ENCODE results near the gene PAXX.
"Not testable (repeated sequence)": the region's sequence is repeated elsewhere in the genome, so short reads cannot be mapped to it uniquely, and the experiment has no call there.

The PAXX gene

DNA sequence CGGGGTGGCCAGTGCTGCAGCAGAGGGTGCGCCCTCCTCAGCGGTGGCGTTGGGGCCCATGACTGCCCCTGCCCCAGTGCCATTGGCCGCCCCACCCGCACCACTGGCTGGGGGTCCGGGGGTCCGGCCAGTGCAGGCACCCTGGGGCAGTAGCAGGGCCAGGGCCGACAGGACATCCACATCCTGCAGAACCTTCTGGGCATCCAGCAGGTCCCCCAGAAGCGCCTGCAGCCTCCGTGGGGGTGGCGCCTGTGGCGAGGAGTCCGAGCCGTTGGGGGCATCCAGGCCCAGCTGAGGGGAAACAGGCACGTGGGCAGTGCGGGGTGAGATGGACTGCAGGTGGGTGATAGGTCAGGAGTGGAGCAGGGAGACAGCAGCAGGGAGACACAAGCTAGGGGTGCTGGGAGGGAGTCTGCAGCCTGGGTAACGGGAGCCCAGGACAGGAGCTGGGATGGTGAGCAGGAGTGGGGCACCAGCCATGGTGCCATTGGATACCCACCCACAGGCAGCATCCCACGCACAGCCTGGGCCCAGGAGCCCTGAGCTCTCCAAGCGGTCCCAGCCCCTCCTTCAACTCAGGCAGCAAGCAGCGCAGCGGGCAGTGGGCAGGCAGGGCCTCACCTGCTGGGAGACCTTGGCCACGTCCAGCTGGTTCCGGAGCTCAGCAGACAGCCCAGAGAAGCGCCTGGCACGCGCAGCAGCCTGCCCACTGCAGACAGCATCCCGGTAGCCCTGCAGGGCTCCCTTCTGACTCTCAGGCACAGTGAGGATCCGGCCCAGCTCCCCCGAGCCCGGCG lies 28.7 kb downstream of the PAXX start:
- no peak for DNase-seq

DNA sequence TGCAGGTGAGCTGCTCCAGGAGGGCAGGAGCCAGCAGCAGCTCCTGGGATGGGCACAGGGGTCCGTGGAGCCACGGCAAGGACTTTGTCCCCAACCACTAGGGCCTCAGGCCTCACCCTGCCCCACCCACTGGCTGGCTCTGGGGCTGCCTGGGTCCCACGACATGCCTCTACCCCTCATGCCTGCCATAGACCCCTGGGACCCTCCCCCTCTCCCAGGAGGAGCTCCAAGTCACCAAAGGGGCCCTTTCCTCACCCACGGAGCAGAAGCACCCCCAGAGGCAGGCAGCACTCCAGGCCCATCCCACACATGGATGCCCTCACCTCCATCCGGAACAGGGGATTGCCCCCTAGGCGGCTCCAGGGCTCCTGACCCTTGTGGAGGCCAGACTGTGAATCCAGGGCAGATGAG lies 29.4 kb downstream of the PAXX start:
- DNase-seq, result no peak

DNA sequence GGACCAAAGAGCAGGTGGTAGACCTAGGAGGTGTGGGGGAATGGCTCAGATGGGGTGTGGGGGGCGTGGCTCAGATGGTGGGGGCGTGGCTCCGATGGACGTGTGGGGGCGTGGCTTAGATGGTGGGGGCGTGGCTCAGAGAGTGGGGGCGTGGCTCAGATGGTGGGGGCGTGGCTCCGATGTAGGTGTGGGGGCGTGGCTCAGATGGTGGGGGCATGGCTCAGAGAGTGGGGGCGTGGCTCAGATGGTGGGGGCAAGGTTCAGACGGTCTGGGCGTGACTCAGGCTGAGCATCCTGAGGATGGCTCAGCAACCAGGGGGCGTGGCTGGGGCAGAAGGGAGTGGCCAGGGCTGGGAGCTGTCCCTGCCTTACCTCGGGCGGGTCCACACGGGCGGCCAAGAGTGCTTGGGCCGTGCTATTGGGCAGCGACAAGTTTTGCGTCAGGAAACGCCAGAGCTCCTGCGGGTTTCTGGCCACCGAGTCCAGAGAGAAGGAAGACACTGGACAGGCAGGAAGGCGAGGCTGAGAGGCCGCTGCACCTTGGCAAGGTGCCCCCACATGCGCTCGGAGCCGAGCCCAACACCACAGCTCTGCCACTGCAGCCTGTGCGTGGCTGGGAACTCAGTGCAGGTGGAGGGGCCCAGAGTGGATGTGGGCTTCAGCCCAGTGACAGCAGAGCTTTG lies 29.9 kb downstream of the PAXX start:
- no peak for DNase-seq

DNA sequence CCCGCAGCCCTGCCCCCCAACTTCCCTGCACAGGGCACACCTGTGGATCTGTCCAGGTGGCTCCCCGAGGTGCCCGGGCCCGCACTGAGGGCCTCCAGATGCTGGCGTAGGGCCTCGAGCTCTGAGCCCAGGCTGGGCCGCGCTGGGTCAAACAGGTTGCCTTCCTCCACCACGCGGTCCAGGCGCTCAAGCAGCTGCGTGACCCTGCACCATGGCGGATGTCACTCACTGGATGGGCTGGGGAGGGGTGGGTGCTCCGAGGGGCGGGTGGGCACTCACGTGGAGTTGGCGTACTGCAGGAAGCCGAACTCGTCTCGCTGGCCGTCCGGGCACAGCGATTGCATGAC lies 30.4 kb downstream of the PAXX start:
- DNase-seq, result no peak

DNA sequence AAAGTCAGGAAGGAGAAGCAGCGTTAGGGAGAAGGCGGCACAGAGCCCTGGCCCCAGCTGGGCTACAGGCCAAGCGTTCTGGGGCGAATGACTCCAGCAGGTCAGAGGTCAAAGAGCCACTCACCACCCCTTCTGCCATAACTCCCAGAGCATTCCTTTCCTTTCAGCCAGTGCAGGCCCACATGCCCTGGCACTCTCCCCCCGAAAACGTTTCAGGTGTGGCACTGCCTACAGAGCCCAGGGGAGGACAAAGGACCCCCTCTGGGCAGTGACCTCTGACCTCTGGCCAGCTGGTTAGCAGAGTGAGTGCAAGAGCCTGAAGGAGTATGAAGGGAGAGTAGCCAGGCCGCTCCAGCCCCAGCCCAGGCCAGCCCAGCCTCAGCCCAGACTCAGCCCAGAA lies 30.9 kb downstream of the PAXX start:
- no peak for DNase-seq

DNA sequence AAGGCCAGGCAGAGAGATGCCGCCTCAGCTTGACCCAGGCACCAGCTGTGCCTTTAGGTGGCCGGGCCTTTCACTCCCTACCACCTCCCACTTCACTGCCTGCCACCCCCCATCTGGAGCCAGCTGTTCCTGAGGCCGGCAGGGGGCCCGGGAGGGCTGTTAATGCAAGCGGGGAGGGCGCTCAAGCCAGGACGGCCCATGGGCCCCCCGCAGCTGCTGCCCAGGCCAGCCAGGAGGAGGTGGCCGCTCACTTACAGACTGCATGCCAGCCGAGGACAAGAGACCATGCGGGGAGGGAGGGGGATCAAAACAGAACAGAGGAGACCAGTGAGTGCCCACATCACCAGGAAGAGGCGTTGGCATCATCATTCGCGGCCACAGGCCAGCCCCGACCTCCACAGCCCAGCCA lies 31.4 kb downstream of the PAXX start:
- DNase-seq, result no peak

DNA sequence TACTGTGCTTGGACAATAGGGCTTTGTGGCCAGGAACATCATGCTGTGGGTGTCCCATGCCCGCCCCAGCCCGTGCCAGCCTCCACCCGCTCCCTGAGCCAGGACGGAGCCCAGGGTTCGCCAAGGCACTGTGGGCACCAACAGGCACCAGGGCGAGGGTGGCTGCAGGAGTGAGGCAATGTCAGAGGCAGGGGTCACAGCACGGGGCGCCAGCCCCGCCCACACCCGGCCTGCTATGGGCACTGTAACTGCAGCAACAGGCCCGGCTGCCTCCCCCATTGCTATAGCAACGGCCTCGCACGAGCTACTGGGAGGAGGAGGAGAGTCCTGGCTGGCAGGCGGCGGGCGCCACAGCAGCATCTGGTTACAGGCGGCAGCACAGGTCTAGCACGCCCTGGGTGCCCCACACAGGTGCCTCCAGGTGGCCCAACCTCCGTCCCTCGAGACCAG lies 33.3 kb downstream of the PAXX start:
- DNase-seq, result no peak

DNA sequence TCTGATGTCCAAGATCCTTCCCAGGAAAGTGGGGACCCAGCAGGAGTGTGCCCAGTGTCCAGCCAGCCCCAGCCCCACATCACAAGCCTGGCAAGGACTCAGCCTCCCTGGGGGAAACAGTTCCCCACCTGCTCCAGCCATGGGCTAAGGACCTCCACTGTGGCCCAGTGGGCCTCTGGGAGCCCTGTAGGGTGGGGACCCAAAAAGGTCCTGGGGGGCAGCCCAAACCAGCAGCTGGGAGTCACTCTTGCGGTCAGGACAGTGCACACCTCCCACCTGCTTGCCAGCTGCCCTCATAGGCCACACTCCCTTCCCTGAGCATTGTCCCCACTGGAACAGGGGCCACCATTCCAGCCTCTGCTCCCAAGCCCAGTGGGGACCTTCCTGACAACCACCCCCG lies 34.2 kb downstream of the PAXX start:
- no peak for DNase-seq

DNA sequence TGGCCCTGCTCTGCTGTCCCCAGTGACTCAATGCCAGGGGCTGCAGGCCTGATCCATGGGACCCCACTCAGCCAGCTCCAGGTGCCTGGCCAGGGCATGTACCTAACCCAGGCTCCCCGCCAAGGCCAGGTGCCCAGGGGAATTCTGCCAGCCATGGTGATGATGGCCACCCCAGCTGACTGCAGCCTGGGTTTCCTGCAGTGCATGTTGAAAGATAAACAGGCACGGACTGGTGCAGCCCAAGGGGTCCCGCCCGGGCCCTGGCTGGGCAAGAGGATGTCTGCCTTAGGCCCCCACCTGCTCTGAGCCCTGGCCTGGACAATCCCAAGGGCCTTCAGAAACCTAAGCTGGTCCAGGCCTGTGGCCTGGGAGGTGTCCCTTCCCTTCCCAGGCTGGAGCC lies 34.6 kb downstream of the PAXX start:
- no peak for DNase-seq

DNA sequence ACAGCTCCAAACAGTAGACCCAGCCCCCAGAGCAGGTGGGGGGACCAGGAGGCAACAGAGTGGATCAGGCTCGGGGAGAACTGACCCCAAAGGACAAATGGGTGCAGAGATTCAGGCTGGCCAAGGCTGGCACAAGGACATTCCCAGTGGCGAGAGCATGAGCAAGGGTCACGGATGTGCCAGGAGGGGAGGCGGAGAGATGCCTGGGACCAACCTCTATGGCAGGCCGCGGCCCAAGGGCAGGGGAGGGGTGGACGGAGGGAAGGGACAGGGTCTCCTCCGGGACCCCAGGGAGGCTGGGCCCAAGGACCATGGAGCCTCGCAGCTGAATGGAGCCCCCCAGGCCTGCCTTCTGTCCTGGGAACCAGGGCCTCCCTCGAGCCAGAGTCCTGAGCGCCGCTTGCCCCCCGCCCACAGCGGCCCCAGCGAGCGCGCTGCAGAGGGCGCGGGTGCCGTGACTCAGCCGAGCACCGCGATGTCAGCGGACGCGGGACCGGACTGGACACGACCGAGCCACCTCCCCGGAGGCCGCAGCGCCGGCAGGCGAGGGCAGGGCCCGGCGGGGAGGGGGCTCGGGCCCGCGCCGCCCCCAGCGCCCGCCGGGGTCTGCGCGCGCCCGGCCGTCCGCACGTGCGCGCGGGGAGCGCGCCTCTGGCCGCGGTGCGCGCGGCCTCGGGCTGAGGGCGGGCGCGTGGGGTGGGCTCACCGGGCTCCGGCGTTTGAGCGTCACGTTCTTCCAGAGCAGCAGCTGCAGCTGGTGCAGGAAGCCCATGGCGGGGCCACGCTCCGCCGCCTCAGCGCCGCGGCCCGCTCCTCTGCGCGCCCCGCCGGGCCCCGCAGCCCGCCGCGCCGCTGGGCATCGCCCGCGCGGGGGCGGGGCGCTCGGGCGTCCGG lies 35.4 kb downstream of the PAXX start, which contains the start of gene ABCA2:
Gene ABCA2 (minus strand): TSS at position 869 of the 894 bp plus-strand sequence. CDS start 97 bp downstream, at position 772.
- DNase-seq, result no peak

DNA sequence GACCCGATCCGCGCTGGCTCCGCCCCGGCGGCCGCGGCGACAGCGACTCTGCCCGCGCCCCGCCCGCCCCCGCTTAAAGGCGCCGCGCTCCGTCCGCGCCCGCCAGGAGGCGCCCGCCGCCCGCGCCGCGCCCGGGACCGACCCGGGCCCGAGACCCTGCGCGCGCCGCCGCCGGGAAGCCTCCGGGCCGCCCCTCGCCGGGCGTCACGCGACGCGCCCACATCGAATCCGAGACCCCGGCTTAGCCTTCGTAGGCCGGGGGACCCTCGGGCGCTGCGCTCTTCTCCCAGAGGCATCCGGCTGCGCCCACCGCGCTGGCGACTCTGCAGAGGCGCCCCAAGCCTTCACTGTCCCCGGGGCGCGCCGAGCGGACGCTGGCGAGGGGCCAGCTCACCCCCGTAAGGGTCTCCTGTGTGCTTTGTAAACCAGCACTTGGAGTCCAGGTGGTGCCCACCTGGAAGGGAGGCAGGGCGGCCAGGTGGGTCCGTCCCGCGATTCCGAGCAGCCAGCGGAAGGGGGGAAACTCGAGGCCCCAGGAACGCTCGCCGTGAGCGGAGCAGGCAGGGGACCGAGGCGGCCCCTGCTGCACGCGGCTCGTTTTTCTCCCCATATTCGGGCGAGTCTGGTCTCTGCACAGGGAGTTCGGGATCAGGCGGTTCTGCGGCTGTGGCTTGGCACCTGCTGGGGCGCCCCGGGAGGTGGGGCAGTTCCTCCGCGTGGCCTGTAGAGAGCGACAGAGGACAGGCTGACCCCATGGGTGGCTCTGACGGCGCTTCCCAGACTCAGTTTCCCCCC lies 36.2 kb downstream of the PAXX start:
- DNase-seq, result no peak

DNA sequence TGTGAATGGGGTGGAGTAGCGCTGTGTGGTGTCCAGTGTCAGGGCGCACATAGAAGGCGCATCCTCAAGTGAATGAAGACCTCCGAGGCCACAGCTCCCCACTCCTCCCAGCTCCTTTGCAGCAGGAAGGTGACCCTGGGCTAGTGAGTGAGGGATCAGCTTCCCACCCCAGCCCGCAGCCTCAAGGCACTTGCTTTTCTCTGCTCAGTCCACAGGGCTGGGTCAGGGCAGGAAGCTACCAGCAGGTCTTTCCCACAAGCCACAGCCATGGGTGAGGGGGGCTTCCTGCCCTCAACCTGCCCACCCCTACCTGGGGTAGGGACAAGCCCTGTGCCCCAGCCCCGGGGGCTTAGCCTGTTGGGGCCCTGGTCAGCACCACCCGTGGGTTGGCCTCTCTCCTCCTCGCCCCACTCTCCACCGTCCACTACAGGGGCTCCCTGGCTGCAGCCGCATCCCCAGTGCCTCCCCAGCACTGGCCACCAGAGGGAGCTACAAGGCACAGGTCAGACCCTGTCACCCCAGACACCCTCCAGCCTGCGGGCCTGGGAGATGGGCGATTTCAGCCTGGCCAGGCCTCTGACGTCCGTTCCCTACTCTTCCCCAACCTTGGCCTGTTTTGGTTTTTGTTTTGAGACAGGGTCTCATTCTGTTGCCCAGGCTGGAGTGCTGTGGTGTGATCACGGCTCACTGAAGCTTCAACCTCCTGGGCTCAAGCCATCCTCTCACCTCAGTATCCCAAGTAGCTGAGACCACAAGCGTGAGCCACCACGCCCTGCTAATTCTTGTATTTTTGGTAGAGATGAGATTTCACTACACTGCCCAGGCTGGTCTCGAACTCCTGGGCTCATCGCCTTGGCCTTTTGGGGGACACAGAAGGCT lies 37.1 kb downstream of the PAXX start:
- no peak for DNase-seq

DNA sequence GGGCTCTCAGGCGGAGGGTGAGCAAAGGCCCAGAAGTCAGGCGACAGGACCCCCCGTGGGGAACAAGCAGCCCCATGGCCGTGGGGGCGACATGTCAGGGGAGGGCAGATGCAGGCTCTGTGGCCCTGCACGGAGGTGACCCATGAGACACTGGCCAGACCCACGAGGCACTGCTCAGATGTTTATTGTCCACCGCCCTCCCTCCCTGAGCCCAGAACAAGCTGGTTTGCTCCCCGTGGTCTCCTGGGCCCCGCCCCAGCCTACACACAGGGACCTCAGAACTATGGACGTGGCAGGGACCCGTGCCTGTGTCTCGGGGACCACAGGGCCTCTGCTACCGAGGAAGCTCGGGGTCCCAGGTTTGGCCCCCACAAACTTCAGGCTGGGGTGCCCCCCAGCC lies 37.8 kb downstream of the PAXX start:
- DNase-seq, result no peak

DNA sequence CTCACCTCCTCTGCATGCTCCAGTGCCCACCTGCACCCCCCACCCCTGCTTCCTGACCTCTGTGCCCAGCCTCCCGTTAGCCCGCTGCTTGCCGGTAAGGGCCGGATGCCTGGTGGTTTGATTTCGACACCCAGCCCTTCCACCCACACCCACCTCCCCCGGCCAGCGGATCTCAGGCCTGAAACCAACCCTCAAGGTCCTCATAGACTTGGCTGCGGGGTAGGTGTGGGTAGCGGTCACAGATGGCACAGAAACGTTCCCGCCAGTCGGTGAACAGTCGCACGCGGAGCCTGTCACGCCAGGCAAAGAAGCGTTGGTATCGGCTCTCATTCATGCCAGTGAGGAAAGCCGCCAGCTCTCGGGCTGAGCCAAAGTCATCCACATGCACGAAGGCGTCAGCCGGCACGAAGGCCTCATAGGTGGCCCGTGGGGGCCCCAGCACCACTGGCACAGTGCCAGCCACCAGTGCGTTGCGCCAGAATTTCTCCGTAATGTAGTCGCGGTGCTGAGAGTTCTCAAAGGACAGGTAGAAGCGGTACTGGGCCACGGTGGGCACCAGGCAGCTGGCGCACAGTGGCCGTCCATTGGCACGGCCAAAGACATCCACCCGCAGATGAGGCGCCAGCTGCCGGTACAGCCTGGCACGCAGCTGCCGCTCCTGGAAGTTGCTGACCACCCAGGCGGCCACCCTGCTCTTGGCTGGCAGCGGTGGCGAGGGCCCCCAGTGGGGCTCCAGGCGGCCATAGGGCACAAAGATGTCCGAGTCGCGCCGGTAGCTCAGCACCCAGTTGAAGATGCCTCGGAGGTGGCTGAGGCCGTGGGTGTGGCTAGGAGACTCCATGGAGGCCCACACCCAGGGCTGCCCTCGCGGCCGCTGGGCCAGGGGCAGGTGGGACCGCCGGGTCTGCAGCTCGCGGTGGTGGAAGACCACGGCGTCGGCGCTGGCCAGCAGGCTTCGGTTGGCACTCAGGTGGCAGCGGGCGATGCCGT lies 38.6 kb downstream of the PAXX start:
- DNase-seq, result no peak

DNA sequence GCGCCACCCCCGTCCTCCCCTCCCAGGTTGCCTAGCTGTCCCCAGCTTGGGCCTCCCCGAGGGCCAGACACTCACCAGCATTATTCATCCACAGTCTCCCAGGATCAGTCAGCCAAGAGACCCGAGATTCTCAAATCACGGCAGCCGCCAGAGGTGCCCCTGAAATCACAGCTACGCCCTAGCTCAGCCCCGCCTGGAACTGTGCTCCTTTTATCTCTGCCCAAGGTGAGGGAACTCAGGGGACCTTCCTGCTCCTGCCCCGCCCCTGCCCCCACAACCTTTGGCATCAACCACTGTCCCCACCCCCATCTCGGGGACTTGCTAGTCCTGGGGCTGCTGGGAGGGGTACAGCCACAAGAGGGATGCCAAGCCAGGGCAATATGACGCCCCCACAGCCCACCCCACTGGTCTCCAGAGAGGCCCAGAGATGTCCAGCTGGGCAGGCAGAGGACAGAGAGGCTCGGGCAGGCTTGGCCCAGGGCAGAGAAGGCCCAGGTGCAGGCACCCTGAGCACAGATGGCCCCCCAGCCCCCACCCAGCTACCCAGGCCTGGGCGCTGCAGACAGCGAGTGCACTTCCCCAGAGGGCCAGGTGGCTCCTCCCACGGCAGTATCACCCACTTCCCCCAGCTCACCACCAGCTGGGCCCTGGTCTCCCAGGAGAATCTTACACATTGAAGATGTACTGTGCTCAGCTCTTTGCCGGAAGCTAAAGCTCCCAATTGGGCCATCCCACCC lies 39.9 kb downstream of the PAXX start, which contains the start of gene FUT7:
Gene FUT7 (minus strand): TSS at position 185 of the 737 bp plus-strand sequence. CDS start 97 bp downstream, at position 88.
- DNase-seq, result no peak

DNA sequence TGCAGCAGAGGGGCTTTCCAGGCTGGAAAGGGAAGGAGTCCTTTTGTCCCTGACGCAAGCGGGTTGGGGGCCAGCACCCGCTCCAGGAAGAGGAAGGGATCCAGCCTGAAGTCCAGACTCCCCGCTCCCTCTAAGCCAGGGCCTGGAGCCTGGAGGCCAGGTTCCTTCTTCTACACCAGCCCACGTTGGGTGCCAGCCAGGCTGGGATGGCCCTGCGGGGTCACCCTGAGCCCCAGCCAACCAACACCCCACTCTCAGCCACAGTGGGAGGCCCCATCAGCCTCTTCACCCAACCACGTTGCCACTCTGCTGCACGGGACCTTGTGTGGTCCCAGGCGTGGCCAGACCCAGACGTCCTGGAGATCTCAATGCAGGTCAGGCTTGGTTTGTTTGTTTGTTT lies 40.6 kb downstream of the PAXX start:
- DNase-seq, result no peak

DNA sequence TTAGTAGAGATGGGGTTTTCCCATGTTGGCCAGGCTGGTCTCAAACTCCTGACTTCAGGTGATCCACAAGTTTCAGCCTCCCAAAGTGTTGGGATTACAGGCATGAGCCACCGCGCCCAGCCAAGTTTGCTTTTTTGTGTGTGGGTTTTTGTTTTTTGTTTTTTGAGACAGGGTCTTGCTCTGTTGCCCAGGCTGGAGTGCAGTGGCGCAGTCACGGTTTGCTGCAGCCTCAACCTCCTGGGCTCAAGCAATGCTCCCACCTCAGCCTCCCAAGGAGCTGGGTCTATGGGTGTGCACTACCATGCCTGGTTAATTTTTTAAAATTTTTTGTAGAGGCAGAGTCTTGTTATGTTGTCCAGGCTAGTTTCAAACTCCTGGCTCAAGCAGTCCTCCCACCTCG lies 41.3 kb downstream of the PAXX start:
- not testable (repeated sequence) for DNase-seq

DNA sequence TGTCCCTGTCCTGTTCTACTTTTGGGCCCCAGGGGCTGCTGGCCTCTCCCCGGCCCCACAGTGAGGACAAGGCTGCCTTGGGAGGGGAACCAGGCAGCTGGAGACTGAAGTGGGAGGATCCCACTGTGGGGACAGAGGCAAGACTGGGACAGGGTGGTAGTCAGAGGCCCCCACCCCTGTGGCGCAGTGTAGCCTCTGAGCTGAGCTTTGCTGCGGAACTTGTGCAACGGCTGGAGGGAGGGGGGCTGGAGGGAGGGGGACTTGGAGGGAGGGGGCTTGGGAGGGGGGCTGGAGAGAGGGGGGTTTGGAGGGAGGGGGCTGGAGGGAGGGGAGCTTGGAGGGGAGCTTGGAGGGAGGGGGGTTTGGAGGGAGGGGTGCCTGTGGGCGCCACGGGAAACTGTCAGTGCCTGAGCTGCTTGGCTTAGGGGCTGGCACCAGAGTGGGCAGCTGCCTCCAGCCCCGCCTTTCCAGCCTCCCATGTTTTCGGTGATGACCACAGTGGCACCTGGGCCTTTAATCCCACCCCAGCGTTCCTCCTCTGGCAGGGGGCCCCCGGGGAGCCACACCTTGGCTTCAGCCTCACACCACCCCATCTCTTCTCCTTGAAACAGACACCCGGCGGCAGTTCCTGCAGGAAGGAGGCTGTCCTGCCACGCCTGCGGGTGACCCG lies 42.0 kb downstream of the PAXX start:
- no peak for DNase-seq
